ENCODE results near the gene ESR1. TPM values are rescaled to one million over a fixed set of nuclear protein-coding genes. Genes with fewer than 3 reads are reported as not detected.

Gene ESR1
- total and polyA plus RNA-seq, 2 donors (not counting 3 experiments of a cell fraction or from before 2014, with no cell fraction given), result 0.01 TPM; not detected in 1

- Histone ChIP-seq H3K4me3 (replicated peaks in 1 of 3; ENCODE audit: insufficient read depth in 1 of 3, low read depth in 1 of 3, low read length in 3 of 3) (no peak overlapping the region), H4K20me1 (replicated peaks; ENCODE audit: control insufficient read depth, extremely low read depth, insufficient read depth, low read length) (no peaks in the 10 kb centered on the region), H3K9me1 (replicated peaks; ENCODE audit: control insufficient read depth, extremely low read depth, insufficient read depth, low read length) (no peaks in the 10 kb centered on the region), H3K27ac (ENCODE audit: insufficient read depth, low read depth, low read length) (no peak overlapping the region), H3K9me3 (replicated peaks; ENCODE audit: control insufficient read depth, insufficient read depth, low read length) (no peaks in the 10 kb centered on the region), H3K27me3 (ENCODE audit: control insufficient read depth in 2 of 2, insufficient read depth in 2 of 2, low read length in 2 of 2) (no peaks in the 10 kb centered on the region), H2AFZ (ENCODE audit: low read depth, low read length) (no peak overlapping the region), H3K79me2 (ENCODE audit: control insufficient read depth, insufficient read depth, low read length) (no peaks in the 10 kb centered on the region), H3K4me1 (ENCODE audit: control insufficient read depth, extremely low read depth, insufficient read depth, low read length) (no peaks in the 10 kb centered on the region), H3K36me3 (ENCODE audit: control insufficient read depth in 2 of 2, extremely low read depth in 1 of 2, insufficient read depth in 2 of 2, low read length in 2 of 2) (no peaks in the 10 kb centered on the region), H3K4me2 (ENCODE audit: insufficient read depth, low read length) (no peak overlapping the region), H3K9ac (replicated peaks; ENCODE audit: extremely low read depth, insufficient read depth, low read length) (no peak overlapping the region)
- dilution Hi-C loops (cut with MboI; ENCODE audit: extremely low pct_ligation_motif_present, low sequenced_read_pairs) (no loop called here), intact Hi-C loops (cut with micrococcal nuclease) (no loop called here)
- ChIA-PET POLR2A (no interaction called here), CTCF (no interaction called here)
- DNase-seq (ENCODE audit: low read depth, low spot score) (no peak), FAIRE-seq (no peak)
- TF ChIP-seq GATA2 (IDR thresholded peaks at IDR 0.05; ENCODE audit: insufficient read depth, insufficient read length, low read depth, low read length), result no peak
- no TSS peak for BruUV-seq (replicated peaks)
These were observed 70.0 kb downstream of the ESR1 start for GRCh38 chr6:151877458-151877857.

- CTCF ChIA-PET, result no interaction called here
- Histone ChIP-seq H3K4me2 (ENCODE audit: insufficient read depth, low read length) (no peak overlapping the region), H3K27me3 (ENCODE audit: control insufficient read depth in 2 of 2, insufficient read depth in 2 of 2, low read length in 2 of 2) (no peaks in the 10 kb centered on the region), H3K4me3 (replicated peaks in 1 of 3; ENCODE audit: insufficient read depth in 1 of 3, low read depth in 1 of 3, low read length in 3 of 3) (no peak overlapping the region), H3K9me1 (replicated peaks; ENCODE audit: control insufficient read depth, extremely low read depth, insufficient read depth, low read length) (no peaks in the 10 kb centered on the region), H3K4me1 (ENCODE audit: control insufficient read depth, extremely low read depth, insufficient read depth, low read length) (no peaks in the 10 kb centered on the region), H3K79me2 (ENCODE audit: control insufficient read depth, insufficient read depth, low read length) (no peaks in the 10 kb centered on the region), H3K9me3 (replicated peaks; ENCODE audit: control insufficient read depth, insufficient read depth, low read length) (no peaks in the 10 kb centered on the region), H3K27ac (ENCODE audit: insufficient read depth, low read depth, low read length) (no peak overlapping the region), H3K9ac (replicated peaks; ENCODE audit: extremely low read depth, insufficient read depth, low read length) (no peak overlapping the region), H4K20me1 (replicated peaks; ENCODE audit: control insufficient read depth, extremely low read depth, insufficient read depth, low read length) (no peaks in the 10 kb centered on the region), H2AFZ (ENCODE audit: low read depth, low read length) (no peak overlapping the region), H3K36me3 (ENCODE audit: control insufficient read depth in 2 of 2, extremely low read depth in 1 of 2, insufficient read depth in 2 of 2, low read length in 2 of 2) (no peaks in the 10 kb centered on the region)
- dilution Hi-C loops (cut with MboI; ENCODE audit: extremely low pct_ligation_motif_present, low sequenced_read_pairs), result no loop called here
- no peak for TF ChIP-seq EZH2 (IDR thresholded peaks at IDR 0.05; ENCODE audit: borderline replicate concordance, low read depth, low read length, severe bottlenecking)
- TF ChIP-seq MYC (IDR thresholded peaks at IDR 0.05; ENCODE audit: low read depth, low read length), result no peak
- TF ChIP-seq, protein P1, sequence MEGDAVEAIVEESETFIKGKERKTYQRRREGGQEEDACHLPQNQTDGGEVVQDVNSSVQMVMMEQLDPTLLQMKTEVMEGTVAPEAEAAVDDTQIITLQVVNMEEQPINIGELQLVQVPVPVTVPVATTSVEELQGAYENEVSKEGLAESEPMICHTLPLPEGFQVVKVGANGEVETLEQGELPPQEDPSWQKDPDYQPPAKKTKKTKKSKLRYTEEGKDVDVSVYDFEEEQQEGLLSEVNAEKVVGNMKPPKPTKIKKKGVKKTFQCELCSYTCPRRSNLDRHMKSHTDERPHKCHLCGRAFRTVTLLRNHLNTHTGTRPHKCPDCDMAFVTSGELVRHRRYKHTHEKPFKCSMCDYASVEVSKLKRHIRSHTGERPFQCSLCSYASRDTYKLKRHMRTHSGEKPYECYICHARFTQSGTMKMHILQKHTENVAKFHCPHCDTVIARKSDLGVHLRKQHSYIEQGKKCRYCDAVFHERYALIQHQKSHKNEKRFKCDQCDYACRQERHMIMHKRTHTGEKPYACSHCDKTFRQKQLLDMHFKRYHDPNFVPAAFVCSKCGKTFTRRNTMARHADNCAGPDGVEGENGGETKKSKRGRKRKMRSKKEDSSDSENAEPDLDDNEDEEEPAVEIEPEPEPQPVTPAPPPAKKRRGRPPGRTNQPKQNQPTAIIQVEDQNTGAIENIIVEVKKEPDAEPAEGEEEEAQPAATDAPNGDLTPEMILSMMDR (IDR thresholded peaks at IDR 0.05; ENCODE audit: extremely low read depth in 1 of 2, insufficient read depth in 1 of 2, low read depth in 1 of 2, low read length in 2 of 2), result no peak
- TF ChIP-seq JUN (IDR thresholded peaks at IDR 0.05; ENCODE audit: borderline replicate concordance, insufficient read depth, insufficient read length, low read depth), result no peak
- TF ChIP-seq FOS (IDR thresholded peaks at IDR 0.05; ENCODE audit: borderline replicate concordance, insufficient read depth, low read length), result no peak
- TF ChIP-seq POLR2AphosphoS5 (IDR thresholded peaks at IDR 0.05; ENCODE audit: insufficient read depth, low read depth, low read length), result no peak
- FAIRE-seq (no peak), DNase-seq (ENCODE audit: low read depth, low spot score) (no peak)
- POLR2A ChIA-PET, result no interaction called here
- intact Hi-C loops (cut with micrococcal nuclease), result no loop called here
- no TSS peak for BruUV-seq (replicated peaks)
These were observed 73.7 kb downstream of the ESR1 start for GRCh38 chr6:151881231-151881630.
